Sciatic nerve (tissue), 2 donors: ENCODE results near the gene TMEM223. TPM values are rescaled to one million over a fixed set of nuclear protein-coding genes. Genes with fewer than 3 reads are reported as not detected.
A peak's percentile ranks its signal among the peaks of the same experiment; 100 is the strongest.
"Not testable (repeated sequence)": the region's sequence is repeated elsewhere in the genome, so short reads cannot be mapped to it uniquely, and the experiment has no call there.

Experiments
- ATAC-seq: fragments of 200-7000 bp; cut with Tn5 transposase; one replicate; pipeline ENCODE4 v1.9.1; 2020; ENCODE audit warnings: mild to moderate bottlenecking, moderate library complexity
- DNase-seq: peaks from one replicate; pipeline ENCODE4 v3.0.0-alpha.2; 2020; ENCODE audit warnings: low spot score
- intact Hi-C: fragments of 100-400 bp; cut with DNase I; formaldehyde crosslinking; loops from one replicate; pipeline ENCODE4 v1.14.2; 2022
- microRNA-seq: library from miRNA; unstranded; fragments of <30 nt; microRNA quantifications from one replicate; pipeline ENCODE4 v1.2.0, GENCODE V29; 2020
- total RNA-seq: library from RNA; stranded (reverse); fragmentation: NEBNext Ultra II Directional; extraction: Animal tissue kit (Norgen Biotek cat#: 25700); gene quantifications from one replicate; pipeline ENCODE4 v1.2.1, GENCODE V29; 2021
- donor health status: DM: no; HTN: no; CAD: no.
- donor health status: DM: no; HTN: no; CAD: no.

Gene TMEM223
- total RNA-seq, 1 donor from 2014 or later, result 10.4 TPM

GRCh38 chr11:62757846-62758788 is 33.7 kb downstream of the TMEM223 start:
- DNase-seq (no peak), ATAC-seq (no peak)
- intact Hi-C loops, result no loop called here

DNA sequence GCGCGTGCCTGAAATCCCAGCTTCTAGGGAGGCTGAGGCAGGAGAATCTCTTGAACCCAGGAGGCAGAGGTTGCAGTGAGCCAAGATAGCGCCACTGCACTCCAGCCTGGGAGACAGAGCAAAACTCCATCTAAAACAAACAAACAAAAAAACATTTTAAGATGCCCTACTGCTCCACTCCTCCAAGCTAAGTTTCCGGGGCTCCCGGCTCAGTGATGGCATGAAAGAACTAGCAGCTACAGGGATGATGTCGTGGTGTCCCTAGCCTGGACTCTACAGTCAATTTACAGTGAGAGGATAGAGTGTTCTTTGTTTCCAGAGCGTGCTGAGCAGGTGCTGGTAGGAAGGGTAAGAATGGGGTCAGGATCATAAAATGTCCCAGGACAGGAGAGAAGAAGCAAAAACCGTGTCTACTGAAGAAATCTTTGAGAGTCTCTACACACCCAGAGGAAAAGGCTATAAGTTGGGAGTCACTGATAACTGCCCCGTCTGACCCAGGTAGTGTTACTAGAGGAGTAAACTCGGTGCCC is 36.7 kb downstream of the TMEM223 start:
- intact Hi-C loops, result no loop called here
- ATAC-seq, result no peak
- DNase-seq, result no peak

DNA sequence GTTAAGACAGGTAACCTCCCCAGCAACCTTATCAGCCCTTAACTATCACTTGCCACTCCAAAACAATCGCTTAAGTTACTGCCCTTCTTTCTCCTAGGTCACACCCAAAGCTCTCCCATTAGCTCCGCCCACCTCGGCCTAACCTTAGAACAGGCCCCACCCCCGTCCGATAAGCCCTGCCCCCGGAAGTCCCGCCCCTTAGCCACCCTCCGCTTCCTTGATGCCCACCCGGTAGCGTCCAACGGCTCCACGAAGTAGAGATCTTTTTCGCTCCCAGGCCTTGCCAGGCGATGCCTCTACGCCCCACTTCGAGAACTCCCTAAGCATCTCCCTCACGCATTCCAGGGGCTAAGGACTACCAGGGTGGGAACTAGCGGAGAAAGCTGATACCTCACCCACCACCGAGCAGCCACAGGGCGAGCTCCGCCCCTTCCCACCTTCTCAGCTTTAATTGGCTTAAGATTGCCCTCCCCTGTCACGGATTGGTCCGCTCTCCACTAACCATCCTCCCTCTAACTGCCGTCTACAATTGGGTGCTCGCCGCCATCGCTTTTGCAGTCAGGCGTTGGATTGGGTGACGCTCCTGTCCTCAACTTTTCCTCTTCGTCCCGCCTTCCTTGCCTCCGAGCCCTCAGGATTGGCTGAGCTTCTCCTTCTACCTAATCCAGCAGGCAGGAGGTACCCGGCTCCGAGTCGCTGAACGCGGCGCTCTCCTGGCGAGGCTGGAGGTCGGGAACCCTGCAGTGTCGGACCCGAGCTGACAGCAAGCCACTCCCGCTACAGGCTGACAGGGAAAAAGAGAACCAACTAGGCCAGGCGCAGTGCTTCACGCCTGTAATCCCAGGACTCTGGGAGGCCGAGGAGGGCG is 37.8 kb downstream of the TMEM223 start, which contains the start of gene ZBTB3:
TSS of gene ZBTB3 (minus strand) at position 425 of the 868 bp plus-strand sequence. CDS start 496 bp downstream, outside the sequence.
- DNase-seq (peak; percentile 98), ATAC-seq (peak; percentile 99)
- intact Hi-C loops, result no loop called here

DNA sequence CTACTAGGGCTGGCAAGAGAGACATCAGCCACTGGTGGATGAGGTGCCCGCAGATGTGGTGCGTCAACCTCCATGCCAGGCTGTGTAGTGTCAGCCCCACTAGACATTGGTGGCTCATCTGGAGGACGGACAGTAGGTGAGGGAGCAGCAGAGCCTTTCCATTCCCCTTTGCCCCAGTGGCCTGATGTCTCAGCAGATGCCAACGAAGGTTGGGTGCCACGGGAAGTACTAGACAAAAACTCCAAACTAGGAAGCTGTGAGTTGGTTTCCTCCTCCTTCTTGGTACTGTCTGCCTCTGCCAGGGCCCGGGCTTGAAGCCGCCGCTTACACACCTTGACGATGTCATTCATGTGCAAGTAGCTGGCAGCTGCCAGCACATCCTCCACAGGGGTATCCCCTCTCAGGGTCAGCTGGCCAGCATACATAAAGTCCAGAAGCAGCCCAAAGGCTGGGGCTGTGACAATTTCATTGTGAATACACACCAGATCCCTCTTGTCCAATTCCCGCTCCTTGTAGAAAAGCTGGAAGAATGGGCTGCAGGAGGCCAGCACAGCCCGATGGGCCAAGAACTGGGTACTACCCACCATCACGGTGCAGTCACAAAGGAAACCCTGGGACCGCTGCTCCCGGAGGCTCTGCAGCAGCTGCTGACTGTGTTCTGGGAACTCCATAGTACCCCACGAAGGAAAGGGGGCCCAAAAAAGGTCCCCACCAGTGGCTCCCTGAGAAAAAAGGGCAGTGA is 38.6 kb downstream of the TMEM223 start:
- ATAC-seq (no peak), DNase-seq (no peak)
- intact Hi-C loops, result no loop called here

DNA sequence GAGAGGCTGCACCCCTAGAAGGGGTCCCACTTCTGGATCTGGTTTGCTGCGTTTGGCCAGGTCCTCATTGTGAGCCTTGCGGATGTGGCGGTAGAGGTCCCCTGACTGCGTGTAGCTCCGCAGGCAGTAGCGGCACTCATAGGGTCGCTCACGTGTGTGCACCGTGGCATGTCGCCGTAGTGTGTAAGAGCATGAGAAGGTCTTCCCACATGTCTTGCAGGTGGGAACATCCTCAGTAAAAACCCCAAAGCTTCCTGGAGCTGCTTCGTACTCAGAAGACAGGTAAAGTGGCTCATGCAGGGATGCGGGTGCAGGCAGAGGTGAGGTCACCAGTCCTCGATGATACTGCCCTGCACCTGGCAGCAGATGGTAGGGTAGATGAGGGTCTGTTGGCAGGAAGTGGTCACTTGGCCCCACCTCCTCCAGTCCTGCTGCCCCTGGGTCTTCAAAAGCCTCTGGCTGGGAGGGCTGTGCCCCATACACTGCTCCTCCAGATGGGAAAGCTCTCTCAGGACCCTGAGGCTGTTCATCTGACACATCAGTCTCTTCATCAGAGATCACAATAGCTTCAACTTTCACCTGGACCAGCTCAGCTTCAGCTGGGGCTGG is 39.5 kb downstream of the TMEM223 start:
- no peak for DNase-seq
- no peak for ATAC-seq
- intact Hi-C loops, result no loop called here

GRCh38 chr11:62749931-62750330 is 41.9 kb downstream of the TMEM223 start:
- intact Hi-C loops, DNase-seq, ATAC-seq: not testable (repeated sequence)

DNA sequence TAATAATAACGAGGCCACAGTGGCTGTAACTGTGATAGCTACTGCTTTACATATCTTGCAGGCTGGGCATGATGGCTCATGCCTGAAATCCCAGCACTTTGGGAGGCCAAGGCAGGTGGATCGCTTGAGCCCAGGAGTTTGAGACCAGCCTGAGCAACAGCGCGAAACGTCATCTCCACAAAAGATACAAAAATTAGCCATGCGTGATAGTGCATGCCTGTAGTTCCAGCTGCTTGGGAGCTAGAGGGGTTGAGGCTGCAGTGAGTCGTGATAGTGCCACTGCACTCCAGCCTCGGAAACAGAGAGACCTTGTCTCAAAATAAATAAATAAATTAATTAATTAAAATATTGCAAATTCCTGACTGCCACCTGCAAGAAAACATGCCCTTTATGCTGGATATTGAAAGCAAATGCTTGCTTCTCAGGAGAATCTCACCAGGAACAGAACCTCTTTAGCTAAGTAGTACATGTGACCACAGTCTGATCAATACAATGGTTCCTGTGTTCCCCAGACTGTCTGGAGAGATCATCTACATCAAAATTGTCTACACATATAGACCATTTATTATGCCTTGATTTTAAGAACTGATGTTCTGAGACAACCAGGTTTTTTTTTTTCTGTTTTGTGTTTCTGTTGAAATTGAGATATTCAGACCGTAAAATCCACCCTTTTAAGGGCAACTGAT is 44.2 kb downstream of the TMEM223 start:
- intact Hi-C loops, result no loop called here
- ATAC-seq (no peak), DNase-seq (no peak)

Small RNA genes lying within 50 kb of the gene (microRNA-seq; reads per million reads assigned to microRNA genes)
- gene MIR6514 (not detected), gene MIR6748 (not detected)

Other genes with a start within 250 kb of the TMEM223 start
- gene AHNAK, start 245.2 kb downstream of the TMEM223 start, total RNA-seq, result 2,773 TPM
- 811 TPM for gene EEF1G, start 218.1 kb downstream of the TMEM223 start, total RNA-seq
- gene TUT1, start 200.5 kb downstream of the TMEM223 start, total RNA-seq, result 20.7 TPM
- gene MTA2, start 190.1 kb downstream of the TMEM223 start, total RNA-seq, result 86.6 TPM
- 113 TPM for gene EML3, start 179.2 kb downstream of the TMEM223 start, total RNA-seq
- gene ROM1, start 178.7 kb downstream of the TMEM223 start, total RNA-seq, result 15.2 TPM
- gene B3GAT3, start 170.0 kb downstream of the TMEM223 start, total RNA-seq, result 38.7 TPM
- gene GANAB, start 145.4 kb downstream of the TMEM223 start, total RNA-seq, result 219 TPM
- 12.3 TPM for gene INTS5, start 138.7 kb downstream of the TMEM223 start, total RNA-seq
- gene C11orf98, start 126.8 kb downstream of the TMEM223 start, total RNA-seq, result 25.1 TPM
- 7.1 TPM for gene CSKMT, start 126.7 kb downstream of the TMEM223 start, total RNA-seq
- 7.1 TPM for gene UQCC3, start 120.3 kb downstream of the TMEM223 start, total RNA-seq
- gene LBHD1, start 119.7 kb downstream of the TMEM223 start, total RNA-seq, result 4.9 TPM
- 79.6 TPM for gene UBXN1, start 112.9 kb downstream of the TMEM223 start, total RNA-seq
- 28.4 TPM for gene LRRN4CL, start 102.5 kb downstream of the TMEM223 start, total RNA-seq
- 44.5 TPM for gene BSCL2, start 84.6 kb downstream of the TMEM223 start, total RNA-seq
- 1.4 TPM for gene GNG3, start 84.3 kb downstream of the TMEM223 start, total RNA-seq
- 51.2 TPM for gene HNRNPUL2, start 64.5 kb downstream of the TMEM223 start, total RNA-seq
- gene TTC9C, start 63.5 kb downstream of the TMEM223 start, total RNA-seq, result 30.9 TPM
- 9.8 TPM for gene ZBTB3, start 37.8 kb downstream of the TMEM223 start, total RNA-seq
- 48.1 TPM for gene POLR2G, start 30.4 kb downstream of the TMEM223 start, total RNA-seq
- gene TAF6L, start 20.6 kb downstream of the TMEM223 start, total RNA-seq, result 17.8 TPM
- 29.6 TPM for gene TMEM179B, start 4.6 kb downstream of the TMEM223 start, total RNA-seq
- 81.8 TPM for gene NXF1, start 13.4 kb upstream of the TMEM223 start, total RNA-seq
- 51.6 TPM for gene STX5, start 40.0 kb upstream of the TMEM223 start, total RNA-seq
- gene TEX54, start 40.8 kb upstream of the TMEM223 start, total RNA-seq, result not detected
- gene WDR74, start 47.6 kb upstream of the TMEM223 start, total RNA-seq, result 34.5 TPM
- gene SLC3A2, start 88.9 kb upstream of the TMEM223 start, total RNA-seq, result 102 TPM
- not detected for gene CHRM1, start 129.4 kb upstream of the TMEM223 start, total RNA-seq
- gene SLC22A6, start 193.0 kb upstream of the TMEM223 start, total RNA-seq, result not detected
- not detected for gene SLC22A8, start 223.8 kb upstream of the TMEM223 start, total RNA-seq